Fibroblast of mammary gland (primary cell): Measurements from ENCODE around the gene C1QTNF2.

Source experiments
- DNase-seq: peaks from one replicate; pipeline ENCODE4 v3.0.0-alpha.2; 2010; ENCODE audit warnings: low read depth
- H3K4me3 ChIP-seq: 2 replicates; pipeline ENCODE4 v1.5.1; 2011; ENCODE audit warnings: low read depth, mild to moderate bottlenecking, low read length, moderate library complexity; ENCODE audit not compliant: control insufficient read depth
- CTCF ChIP-seq: conservative IDR thresholded peaks from 2 replicates; pipeline ENCODE4 v1.5.1; 2011; ENCODE audit warnings: low read depth, low read length, inconsistent platforms; ENCODE audit not compliant: control insufficient read depth, insufficient read depth

C1QTNF2 gene

DNA sequence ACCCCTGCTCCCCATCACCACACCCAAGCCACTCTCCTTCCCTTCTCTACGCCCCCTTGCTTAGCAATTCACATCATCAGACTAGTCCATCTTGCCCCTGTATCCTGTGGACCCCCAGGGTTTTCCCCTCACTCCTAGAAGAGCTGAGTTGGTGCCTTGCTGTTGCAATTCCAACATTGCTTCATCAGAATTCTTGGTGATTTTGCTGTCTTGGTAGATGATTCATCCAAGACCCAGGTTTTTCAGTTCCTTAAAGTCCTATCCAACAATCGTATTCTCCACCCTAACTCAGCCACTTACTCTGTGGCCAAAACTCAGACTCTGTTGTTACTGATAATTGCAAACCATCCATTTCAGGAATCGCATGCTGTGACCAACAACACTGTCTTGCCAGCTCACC lies 36.7 kb downstream of the C1QTNF2 start:
- no peak overlapping the region for H3K4me3 ChIP-seq
- TF ChIP-seq CTCF: no peak
- peak; percentile 65 for DNase-seq

- no peak for TF ChIP-seq CTCF
- no peak overlapping the region for H3K4me3 ChIP-seq
- DNase-seq: no peak
Observed at GRCh38 chr5:160330212-160330611, 40.2 kb downstream of the C1QTNF2 start.

DNA sequence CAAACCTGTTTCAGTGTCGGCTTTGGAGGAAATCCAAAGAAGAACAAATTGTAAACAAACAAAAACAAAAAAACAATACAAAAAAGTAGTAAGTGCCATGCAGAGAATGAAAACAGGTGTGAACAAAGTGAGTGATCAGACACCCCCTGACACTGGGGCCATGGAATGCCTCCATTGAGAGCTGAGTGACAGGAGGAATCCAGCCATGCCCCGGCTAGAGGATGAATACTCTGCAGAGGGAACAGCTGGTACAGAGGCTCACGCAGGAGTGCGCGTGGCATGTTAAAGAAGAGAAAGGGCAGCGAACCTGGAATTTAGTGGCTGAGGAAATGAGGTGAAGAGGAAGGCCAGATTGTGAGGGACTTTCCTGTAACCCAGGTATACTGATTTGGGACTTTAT lies 42.6 kb downstream of the C1QTNF2 start:
- H3K4me3 ChIP-seq: no peak overlapping the region
- no peak for TF ChIP-seq CTCF
- DNase-seq: no peak

DNA sequence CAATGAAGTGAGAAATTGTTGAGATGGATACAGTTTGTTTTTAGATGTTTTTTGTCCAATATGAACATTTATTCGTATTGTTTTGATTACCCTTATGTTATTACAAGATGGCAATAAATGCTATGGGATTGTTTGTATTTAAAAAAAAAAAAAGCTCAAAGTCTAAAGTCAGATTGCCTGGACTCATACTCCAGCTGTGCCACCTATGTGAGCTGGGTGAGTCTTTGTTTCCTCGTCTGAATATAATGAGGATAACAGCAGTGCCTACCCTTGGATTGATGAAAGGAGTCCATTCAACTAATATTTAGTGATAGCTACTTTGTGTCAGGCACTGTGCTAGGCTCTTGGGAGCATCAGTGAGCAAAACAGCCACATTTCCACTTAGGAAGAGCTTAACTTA lies 43.4 kb downstream of the C1QTNF2 start:
- DNase-seq: no peak
- no peak for TF ChIP-seq CTCF
- H3K4me3 ChIP-seq: no peak overlapping the region

DNA sequence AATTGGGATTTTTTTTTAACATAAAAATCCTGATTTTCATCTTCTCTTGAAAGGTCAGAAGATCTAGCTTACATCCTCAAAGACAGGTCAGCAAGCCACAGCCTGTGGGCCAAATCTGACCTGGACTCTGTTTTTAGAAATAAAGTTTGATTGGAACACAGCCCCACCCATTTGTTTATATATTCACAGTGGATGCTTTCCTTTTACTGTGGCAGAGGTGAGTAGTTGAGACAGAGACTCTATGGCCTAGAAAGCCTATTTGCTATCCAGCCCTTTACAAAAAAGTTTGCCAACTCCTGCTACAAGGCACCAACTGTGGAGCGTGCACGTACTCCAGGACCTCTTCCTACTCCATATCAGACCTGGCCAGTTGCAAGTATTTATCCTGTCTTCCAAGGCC lies 44.7 kb downstream of the C1QTNF2 start:
- no peak overlapping the region for H3K4me3 ChIP-seq
- no peak for DNase-seq
- TF ChIP-seq CTCF: no peak

DNA sequence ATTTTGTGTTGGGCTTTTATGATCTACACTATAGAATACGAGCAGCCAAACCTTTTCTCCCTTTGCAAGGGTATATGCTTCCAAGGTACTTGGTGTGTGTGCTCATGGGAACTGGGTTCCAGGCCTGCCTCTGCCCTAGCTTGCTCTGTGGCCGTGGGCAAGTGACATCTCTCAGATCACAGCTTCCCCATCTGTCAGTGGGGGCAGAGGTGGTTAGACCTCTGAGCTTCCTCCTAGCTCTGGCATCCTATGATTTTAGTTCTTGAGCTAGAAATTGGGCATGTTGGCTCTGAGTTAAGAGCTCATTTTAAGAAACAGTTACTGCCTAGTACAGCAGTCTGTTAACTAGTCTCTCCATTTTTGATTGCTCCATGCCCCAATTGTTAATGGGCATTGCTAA lies 45.5 kb downstream of the C1QTNF2 start:
- no peak overlapping the region for H3K4me3 ChIP-seq
- no peak for TF ChIP-seq CTCF
- no peak for DNase-seq

- TF ChIP-seq CTCF: no peak
- H3K4me3 ChIP-seq: no peak overlapping the region
- DNase-seq: no peak
Observed at GRCh38 chr5:160318409-160318808, 52.0 kb downstream of the C1QTNF2 start.
